Bone marrow (tissue), 2 donors: Measurements from ENCODE around the gene RAB26.

ENCODE experiments used
- DNase-seq, 2 donors: peaks; one replicate each; lab custom pipeline; 2025; lab: John Stamatoyannopoulos, UW

Gene RAB26

GRCh38 chr16:2142942-2143877 is 5.2 kb upstream of the RAB26 start:
- no peak for DNase-seq

GRCh38 chr16:2143878-2144485 is 4.4 kb upstream of the RAB26 start:
- no peak for DNase-seq

- DNase-seq: no peak
Observed at GRCh38 chr16:2145843-2146242, 2.6 kb upstream of the RAB26 start.

- no peak for DNase-seq
Observed at GRCh38 chr16:2147378-2147777, 1.0 kb upstream of the RAB26 start.

- DNase-seq: no peak
Observed at GRCh38 chr16:2148714-2149629, 547 bp downstream of the RAB26 start.

- DNase-seq: no peak
Observed at GRCh38 chr16:2149630-2150417, 1.4 kb downstream of the RAB26 start.

GRCh38 chr16:2150418-2151187 is 2.2 kb downstream of the RAB26 start:
- no peak for DNase-seq

GRCh38 chr16:2151188-2152091 is 3.0 kb downstream of the RAB26 start:
- no peak for DNase-seq

GRCh38 chr16:2152695-2153506 is 4.5 kb downstream of the RAB26 start:
- DNase-seq: no peak

GRCh38 chr16:2154533-2155090 is 6.2 kb downstream of the RAB26 start:
- DNase-seq: no peak

- DNase-seq: peak; percentile 84 to 99
Observed at GRCh38 chr16:2155091-2155950, 6.9 kb downstream of the RAB26 start, which contains the start of gene TRAF7. Gene TRAF7, plus strand, starts transcription at chr16:2155782. Its CDS starts 8,139 bp downstream, at chr16:2163921.

GRCh38 chr16:2155977-2156848 is 7.8 kb downstream of the RAB26 start:
- DNase-seq: no peak

GRCh38 chr16:2156849-2157224 is 8.4 kb downstream of the RAB26 start:
- no peak for DNase-seq

- no peak for DNase-seq
Observed at GRCh38 chr16:2157480-2158261, 9.2 kb downstream of the RAB26 start.

- DNase-seq: no peak
Observed at GRCh38 chr16:2158262-2158638, 9.8 kb downstream of the RAB26 start.
